Stimulated activated CD8-positive, alpha-beta memory T cell treated with anti-CD3 and anti-CD28 coated beads, Interleukin-7, amount 100 ng/mL, for 48 hours (primary cell): ENCODE data around the gene PHEX.

Experiments
- DNase-seq, 2 donors: peaks; one replicate each; pipeline ENCODE4 v3.0.0-alpha.2; 2020; ENCODE audit warnings: low read depth in 1 of 2; ENCODE audit errors: extremely low read depth in 1 of 2

Gene PHEX

GRCh38 chrX:22032084-22032483 is at the start of gene PHEX:
TSS of gene PHEX (plus strand) at chrX:22032325. CDS start at chrX:22033006, 681 bp downstream.
- DNase-seq: no peak

- DNase-seq: peak in 1 of 2 donors; percentile 20
Observed at GRCh38 chrX:21985332-21985777, 46.8 kb upstream of the PHEX start.

- no peak for DNase-seq
Observed at GRCh38 chrX:21986596-21986995, 45.5 kb upstream of the PHEX start.

GRCh38 chrX:21989384-21989783 is 42.7 kb upstream of the PHEX start:
- DNase-seq: peak in 1 of 2 donors; percentile 16

- DNase-seq: no peak
Observed at GRCh38 chrX:21990832-21991231, 41.3 kb upstream of the PHEX start.

- DNase-seq: no peak
Observed at GRCh38 chrX:21991504-21991903, 40.6 kb upstream of the PHEX start.

GRCh38 chrX:21993265-21993664 is 38.9 kb upstream of the PHEX start:
- DNase-seq: no peak

- no peak for DNase-seq
Observed at GRCh38 chrX:21996872-21997455, 35.2 kb upstream of the PHEX start.

- no peak for DNase-seq
Observed at GRCh38 chrX:21998037-21998436, 34.1 kb upstream of the PHEX start.

GRCh38 chrX:22004866-22005265 is 27.3 kb upstream of the PHEX start:
- DNase-seq: no peak

- no peak for DNase-seq
Observed at GRCh38 chrX:22012051-22012450, 20.1 kb upstream of the PHEX start.

- no peak for DNase-seq
Observed at GRCh38 chrX:22012931-22013330, 19.2 kb upstream of the PHEX start.

- DNase-seq: no peak
Observed at GRCh38 chrX:22015139-22015750, 16.9 kb upstream of the PHEX start.

GRCh38 chrX:22021751-22022324 is 10.3 kb upstream of the PHEX start:
- no peak for DNase-seq

- DNase-seq: no peak
Observed at GRCh38 chrX:22024577-22024976, 7.5 kb upstream of the PHEX start.

- DNase-seq: no peak
Observed at GRCh38 chrX:22025751-22026150, 6.4 kb upstream of the PHEX start.

GRCh38 chrX:22026731-22027130 is 5.4 kb upstream of the PHEX start:
- DNase-seq: no peak

- DNase-seq: no peak
Observed at GRCh38 chrX:22032506-22032905, 381 bp downstream of the PHEX start.

GRCh38 chrX:22033818-22034217 is 1.7 kb downstream of the PHEX start:
- no peak for DNase-seq

GRCh38 chrX:22035236-22035635 is 3.1 kb downstream of the PHEX start:
- DNase-seq: no peak

GRCh38 chrX:22037225-22037624 is 5.1 kb downstream of the PHEX start:
- DNase-seq: no peak

- no peak for DNase-seq
Observed at GRCh38 chrX:22037911-22038537, 5.9 kb downstream of the PHEX start.
